HG03025 (cell line): ENCODE measurements around the gene CDK9.
"Not testable (repeated sequence)": the region's sequence is repeated elsewhere in the genome, so short reads cannot be mapped to it uniquely, and the experiment has no call there.

Experiments used
- ATAC-seq: cut with Tn5 transposase; IDR thresholded peaks from one replicate; pipeline ENCODE4 v1.9.1; 2021; ENCODE audit warnings: mild to moderate bottlenecking, moderate library complexity; ENCODE audit not compliant: unreplicated experiment, low FRiP score

The CDK9 gene

GRCh38 chr9:127779136-127779981, 6.5 kb upstream of the CDK9 start:
- peak; percentile 36 for ATAC-seq

DNA sequence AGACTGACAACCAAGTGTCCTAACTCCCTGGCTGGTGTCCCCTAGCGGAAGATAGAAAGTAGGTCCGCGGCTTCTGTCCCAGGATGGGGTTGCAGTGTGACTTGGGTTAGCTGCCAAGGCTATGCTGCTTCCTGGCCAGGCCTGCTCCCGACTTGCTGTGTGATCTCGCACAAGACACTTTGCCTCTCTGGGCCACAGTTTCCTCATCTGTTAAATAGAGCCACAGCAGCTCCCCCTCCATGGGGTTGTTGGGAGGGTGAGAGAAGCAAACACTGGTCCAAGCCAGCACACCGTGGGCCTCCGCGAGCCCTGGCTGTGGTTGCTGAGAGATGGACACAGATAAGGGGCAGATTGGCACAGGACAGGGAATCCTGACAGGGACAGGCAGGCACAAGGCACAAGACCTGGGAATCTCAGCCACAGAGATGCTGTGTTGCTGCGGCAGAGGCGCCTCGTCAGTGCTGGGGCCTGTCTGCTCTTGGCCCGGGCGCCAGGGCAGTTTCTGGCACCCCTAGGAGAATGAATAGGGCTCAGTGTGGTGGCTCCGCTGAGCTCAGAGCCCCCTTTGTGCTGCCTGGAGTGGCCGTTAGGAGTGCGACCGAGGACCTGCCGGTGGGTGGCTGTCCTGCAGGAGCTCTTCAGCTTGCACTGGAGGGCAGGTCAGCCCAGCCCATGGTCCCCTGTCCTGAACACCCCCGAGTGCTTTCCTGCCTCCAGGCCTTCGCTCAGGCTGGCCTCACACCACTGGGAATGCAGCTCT, 5.5 kb upstream of the CDK9 start:
- ATAC-seq = no peak

DNA sequence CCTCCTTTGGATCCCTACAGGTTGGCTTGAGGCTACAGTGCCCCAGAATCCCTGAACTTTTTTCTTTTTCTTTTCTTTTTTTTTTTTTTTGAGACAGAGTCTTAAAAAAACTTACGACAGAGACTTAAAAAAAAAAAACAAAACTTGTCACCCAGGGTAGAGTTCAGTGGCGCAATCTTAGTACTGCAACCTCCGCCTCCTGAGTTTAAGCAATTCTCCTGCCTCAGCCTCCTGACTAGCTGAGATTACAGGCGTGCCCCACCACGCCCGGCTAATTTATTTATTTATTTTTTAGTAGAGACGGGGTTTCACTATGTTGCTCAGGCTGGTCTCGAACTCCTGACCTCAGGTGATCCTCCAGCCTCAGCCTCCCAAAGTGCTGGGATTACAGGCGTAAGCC, 4.9 kb upstream of the CDK9 start:
- not testable (repeated sequence) for ATAC-seq

- no peak for ATAC-seq
Observed at GRCh38 chr9:127781806-127782205, 4.0 kb upstream of the CDK9 start.

DNA sequence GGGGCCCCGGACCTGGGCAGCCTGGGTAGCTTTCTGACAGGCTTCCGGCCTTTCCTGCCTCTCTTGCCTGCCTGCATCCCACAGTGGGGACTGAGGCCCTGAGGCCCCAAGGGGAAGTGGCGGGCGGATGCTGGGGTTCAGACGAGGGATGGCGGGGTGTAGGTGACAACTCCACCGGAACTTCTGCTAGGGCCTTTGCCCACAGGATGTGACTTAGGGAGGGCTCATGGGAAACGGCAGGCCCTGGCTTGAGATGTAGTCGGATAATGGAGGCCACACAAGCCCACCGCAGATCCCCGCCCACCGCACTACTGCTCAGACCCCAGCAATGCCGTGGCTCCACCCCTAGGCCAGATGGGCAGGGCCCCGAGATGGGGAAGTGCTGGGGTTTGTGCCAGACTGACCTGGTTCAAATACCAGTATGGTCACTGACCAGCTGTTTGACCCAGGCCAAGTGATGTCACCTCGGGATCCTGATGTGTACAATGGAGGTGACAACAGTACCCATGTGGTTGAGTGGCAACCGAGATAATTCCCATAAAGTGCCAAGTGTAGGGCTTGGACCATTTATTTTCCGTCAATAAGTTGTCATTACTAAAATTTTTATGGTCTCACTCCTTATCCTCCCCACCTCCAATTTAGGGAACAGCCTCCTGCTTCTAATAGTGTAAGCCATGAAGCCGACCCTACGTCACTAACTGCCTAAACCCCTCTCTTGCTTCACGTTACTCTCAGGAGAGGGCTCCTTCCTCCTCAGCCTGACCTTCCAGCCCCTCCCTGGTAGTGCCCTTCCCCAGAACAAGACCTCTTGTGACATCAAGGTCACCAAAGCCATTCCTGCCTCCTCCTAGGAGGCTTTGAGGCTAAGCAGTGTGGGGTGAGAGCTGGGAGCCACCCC, 2.5 kb upstream of the CDK9 start:
- ATAC-seq = no peak

DNA sequence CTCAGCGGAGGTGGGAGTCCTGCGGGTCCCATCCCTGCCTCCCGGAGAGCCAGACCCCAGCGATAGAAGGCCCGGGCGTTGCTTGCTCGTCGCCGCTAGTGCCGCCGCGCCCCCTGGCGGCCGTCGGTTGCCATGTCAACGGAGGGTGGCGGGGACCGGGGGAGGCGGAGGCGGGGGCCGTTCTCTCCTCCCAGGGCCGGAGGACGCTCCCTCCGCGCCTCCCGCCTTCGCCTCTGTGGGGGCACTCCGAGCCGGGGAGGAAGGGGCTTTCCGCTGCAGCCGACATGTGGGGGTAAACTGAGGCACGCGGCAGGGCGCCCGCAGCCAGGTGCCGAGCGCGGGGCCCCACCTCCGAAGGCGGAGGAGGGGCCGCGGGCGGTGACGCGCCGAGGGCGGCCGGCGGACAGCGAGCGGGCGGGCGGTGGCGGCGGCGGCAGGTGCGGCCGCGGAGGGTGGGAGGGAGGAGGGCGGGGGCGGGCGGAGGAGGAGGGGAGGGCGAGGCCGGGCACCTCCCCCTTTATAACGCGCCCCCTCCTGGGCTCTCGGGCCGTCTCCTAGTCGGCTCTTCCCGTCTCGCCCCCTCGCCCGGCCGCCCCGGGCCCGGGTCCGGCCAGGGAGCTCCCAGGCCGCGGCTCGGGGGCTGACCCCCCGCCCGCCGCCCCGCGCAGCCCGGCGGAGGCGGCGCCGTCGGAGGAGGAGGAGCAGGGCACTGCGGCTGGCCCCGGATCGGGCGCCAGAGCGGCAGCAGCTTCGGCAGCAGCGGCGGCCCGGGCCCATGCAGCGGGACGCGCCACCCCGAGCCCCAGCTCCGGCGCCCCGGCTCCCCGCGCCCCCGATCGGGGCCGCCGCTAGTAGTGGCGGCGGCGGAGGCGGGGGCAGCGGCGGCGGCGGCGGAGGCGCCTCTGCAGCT, 556 bp upstream of the CDK9 start:
- ATAC-seq = peak; percentile 41

DNA sequence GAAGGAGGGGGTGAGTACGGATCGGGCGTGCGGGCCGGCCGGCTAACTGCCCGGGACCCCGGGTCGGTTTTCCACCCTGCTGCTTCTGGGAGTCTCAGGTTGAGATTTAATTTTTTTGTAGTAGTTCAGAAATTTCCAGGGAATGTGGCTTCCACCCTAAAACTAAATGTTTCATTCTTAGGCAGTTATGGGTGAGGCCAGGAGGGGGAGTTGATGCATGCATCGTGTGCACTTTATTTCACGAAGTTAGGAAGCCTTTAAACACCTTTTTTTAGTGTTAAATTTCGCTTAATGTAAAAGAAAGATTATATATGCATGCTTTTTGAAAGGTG, 905 bp downstream of the CDK9 start:
- no peak for ATAC-seq

GRCh38 chr9:127788337-127789011, 2.6 kb downstream of the CDK9 start:
- ATAC-seq = no peak

DNA sequence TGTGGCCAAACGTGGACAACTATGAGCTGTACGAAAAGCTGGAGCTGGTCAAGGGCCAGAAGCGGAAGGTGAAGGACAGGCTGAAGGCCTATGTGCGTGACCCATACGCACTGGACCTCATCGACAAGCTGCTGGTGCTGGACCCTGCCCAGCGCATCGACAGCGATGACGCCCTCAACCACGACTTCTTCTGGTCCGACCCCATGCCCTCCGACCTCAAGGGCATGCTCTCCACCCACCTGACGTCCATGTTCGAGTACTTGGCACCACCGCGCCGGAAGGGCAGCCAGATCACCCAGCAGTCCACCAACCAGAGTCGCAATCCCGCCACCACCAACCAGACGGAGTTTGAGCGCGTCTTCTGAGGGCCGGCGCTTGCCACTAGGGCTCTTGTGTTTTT, 3.3 kb downstream of the CDK9 start:
- ATAC-seq = no peak

- no peak for ATAC-seq
Observed at GRCh38 chr9:127790094-127790855, 4.4 kb downstream of the CDK9 start.

- no peak for ATAC-seq
Observed at GRCh38 chr9:127791085-127791484, 5.3 kb downstream of the CDK9 start.

GRCh38 chr9:127792417-127793031, 6.7 kb downstream of the CDK9 start:
- ATAC-seq = no peak

DNA sequence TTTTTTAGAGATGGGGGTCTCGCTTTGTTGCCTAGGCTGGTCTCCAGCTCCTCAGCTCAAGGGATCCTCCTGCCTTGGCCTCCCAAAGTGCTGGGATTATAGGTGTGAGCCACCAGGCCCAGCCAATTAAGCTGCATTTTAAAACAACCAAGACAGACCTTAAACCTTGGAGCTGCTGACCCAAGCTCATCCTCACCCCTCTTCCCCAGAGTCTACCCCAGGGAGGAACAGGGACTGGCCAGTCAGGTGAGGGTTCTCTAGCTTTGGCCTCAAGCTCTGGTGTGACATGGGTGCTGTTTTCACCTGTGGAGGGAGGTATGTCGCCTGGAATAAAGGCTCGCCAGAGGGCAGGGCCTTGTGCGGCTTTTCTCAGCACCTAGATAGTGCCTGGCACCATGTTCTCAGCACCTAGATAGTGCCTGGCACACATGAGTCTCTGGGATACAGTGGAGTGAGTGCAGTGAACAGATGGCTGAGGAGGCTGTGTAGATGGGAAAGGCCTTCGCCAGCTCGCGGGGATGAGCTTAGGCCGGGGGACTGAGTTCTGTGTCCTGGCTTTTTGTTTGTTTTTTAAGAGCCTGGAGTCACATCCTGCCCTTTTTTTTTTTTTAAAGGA, 7.4 kb downstream of the CDK9 start:
- ATAC-seq = no peak

DNA sequence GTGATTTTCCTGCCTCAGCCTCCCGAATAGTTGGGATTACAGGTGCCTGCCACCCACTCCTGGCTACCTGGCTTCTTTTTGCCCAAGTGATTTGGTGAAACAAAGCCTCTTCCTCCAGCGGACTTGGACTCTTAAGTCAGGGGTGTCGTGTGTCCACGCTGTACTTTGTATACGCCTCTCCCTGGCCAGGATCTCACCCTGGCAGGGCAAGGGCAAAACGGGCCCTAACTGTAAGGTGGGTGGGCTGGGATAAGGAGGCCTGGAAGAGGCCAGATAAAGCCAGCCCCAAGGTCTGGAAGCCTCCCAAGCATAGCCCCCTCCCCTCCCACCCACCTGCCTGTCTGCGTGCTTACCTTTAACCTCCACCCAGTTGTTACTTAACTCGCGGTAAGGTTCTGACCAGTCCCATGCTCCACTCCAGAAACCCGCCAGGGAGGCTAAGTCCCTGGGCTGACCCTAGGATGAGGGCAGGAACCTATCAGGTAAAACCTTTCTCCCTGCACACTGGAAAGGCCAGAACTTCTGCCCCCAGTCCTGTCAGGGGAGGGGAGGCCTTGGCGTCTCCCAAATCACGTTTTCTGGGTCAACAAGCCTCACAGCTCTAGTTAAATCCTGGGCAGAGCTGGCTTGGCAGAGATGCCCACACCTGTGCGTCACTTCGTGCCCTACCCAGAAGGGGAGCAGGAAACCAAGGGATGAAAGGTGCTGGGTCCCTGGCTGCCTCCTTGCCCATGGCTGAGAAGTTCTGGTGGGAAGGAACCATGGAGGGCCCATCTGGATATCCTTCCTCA, 8.4 kb downstream of the CDK9 start:
- ATAC-seq = no peak

DNA sequence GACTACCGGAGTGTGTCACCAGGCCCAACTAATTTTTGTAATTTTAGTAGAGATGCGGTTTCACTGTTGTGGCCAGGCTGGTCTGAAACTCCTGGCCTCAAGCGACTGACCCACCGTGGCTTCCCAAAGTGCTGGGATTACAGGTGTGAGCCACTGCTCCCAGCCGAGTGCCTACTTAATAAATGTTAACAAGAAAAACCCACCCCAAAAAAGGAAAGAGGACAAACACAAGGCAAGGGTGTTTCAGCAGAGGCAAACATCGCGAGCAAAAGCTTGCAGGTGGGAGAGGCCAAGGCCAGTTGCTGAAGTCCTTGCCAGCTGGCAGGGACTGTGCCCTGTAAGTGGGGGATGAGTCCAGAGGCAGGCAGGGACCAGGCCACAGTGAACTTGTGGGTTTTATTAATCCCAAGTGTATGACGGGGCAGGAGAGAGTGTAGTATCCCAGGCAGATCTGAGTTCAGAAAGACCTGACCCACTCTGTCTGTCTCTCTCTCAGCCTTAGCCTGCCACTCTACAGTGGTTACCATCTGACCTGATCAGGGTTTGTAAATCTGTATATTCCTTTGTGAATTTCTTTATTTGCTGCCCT, 10.5 kb downstream of the CDK9 start:
- ATAC-seq = no peak

DNA sequence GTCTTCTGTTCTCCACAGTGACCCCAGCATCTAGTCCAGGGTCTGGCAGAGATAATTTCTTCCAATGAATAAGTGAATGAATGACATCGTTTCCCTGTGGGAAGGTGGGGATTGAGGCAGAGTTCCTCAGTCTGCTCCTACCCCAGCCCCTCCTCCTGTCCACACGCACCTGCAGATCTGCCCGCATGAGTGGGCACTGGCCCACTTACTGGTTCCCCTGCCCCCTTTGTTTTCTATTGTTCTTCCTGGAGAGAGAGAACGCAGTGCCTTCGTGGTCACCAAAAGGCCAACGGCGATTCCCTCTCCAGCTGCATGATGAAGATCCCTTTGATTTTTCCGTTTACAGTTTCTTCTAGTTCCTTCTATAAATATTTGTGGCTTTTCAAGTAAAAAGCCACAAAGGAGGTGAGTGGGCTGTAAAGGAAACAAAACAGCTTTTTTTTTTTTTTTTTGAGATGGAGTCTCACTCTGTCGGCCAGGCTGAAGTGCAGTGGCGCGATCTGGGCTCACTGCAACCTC, 11.1 kb downstream of the CDK9 start:
- ATAC-seq = no peak
